OCI-LY7 (cell line): ENCODE results near the gene DLG5.

Source experiments
- CTCF ChIP-seq: fragments of 200-600 bp; sonication (generic); conservative IDR thresholded peaks from 2 replicates; pipeline ENCODE4 v1.5.1; 2014; ENCODE audit warnings: mild to moderate bottlenecking, antibody characterized with exemption, low read length, moderate library complexity, mixed read lengths
- EZH2phosphoT487 ChIP-seq: fragments of 200-600 bp; sonication (generic); IDR thresholded peaks from 2 replicates; pipeline ENCODE4 v1.6.1; 2018; ENCODE audit warnings: low read depth, borderline replicate concordance, mild to moderate bottlenecking, mixed run types, antibody characterized with exemption, low read length, moderate library complexity, mixed read lengths

GRCh38 chr10:77763453-77764430 is 162.8 kb downstream of the DLG5 start:
- TF ChIP-seq CTCF (no peak), EZH2phosphoT487 (no peak)
